Measurements from ENCODE around the gene AGAP3. TPM values are rescaled to one million over a fixed set of nuclear protein-coding genes. Genes with fewer than 3 reads are reported as not detected.
A peak's percentile ranks its signal among the peaks of the same experiment; 100 is the strongest.

Gene AGAP3
- total RNA-seq, 1 experiment from 2014 or later: 126 TPM

- Histone ChIP-seq H3K27ac (ENCODE audit: low read depth, low read length) (peak overlapping the region; percentile 17; the same call in 1 of the 2 replicates), H3K4me2 (ENCODE audit: low read length) (no peak overlapping the region; the same call in 1 of the 2 replicates), H2AFZ (ENCODE audit: low read depth, low read length, poor library complexity, severe bottlenecking) (no peak overlapping the region), H3K36me3 (ENCODE audit: control insufficient read depth in 1 of 2, insufficient read depth in 2 of 2, low read length in 2 of 2) (no peaks in the 10 kb centered on the region), H3K79me2 (ENCODE audit: insufficient read depth, low read length) (peaks cover 72% of the 10 kb centered on the region), H3K27me3 (ENCODE audit: insufficient read depth, low read length) (no peaks in the 10 kb centered on the region), H3K9me3 (ENCODE audit: control insufficient read depth in 1 of 2, insufficient read depth in 1 of 2, low read depth in 1 of 2, low read length in 2 of 2) (no peaks in the 10 kb centered on the region), H3K4me3 (replicated peaks in 1 of 2; ENCODE audit: low read depth in 1 of 2, low read length in 2 of 2) (no peak overlapping the region), H3K9me2 (ENCODE audit: insufficient read depth) (no peaks in the 10 kb centered on the region), H4K20me1 (ENCODE audit: insufficient read depth) (no peaks in the 10 kb centered on the region; the same call in 1 of the 2 replicates), H3K9ac (ENCODE audit: low read length) (no peak overlapping the region), H3K4me1 (ENCODE audit: control insufficient read depth in 1 of 2, insufficient read depth in 2 of 2, low read length in 2 of 2) (peaks cover 28 to 63% of the 10 kb centered on the region in 2 experiments)
- DNase-seq (ENCODE audit: low read depth, low spot score): no peak
- RAD21 ChIA-PET (ENCODE audit: low non-redundant PET in 1 of 2, low total read pairs in 2 of 2, uncharacterized antibody in 2 of 2, unreplicated experiment in 2 of 2): interaction anchor here (0.5 to 1.3 kb wide), 5 partner anchors 25 to 205 kb away, joined by 3 read pairs; partner anchors contain the start of gene AGAP3 (in 1 of the 2)
- no TSS peak for BruUV-seq (replicated peaks)
- TF ChIP-seq SRF (IDR thresholded peaks at IDR 0.05; ENCODE audit: low read depth) (no peak), RAD21 (IDR thresholded peaks at IDR 0.05; ENCODE audit: low read depth) (no peak), ZNF274 (IDR thresholded peaks at IDR 0.05; ENCODE audit: low read depth, low read length) (no peak), JUND (IDR thresholded peaks at IDR 0.05) (no peak), MAX (IDR thresholded peaks at IDR 0.05) (no peak), ATF3 (IDR thresholded peaks at IDR 0.05) (no peak), SIN3A (IDR thresholded peaks at IDR 0.05; ENCODE audit: low read depth) (no peak), POLR2AphosphoS5 (IDR thresholded peaks at IDR 0.05; ENCODE audit: low read depth, low read length) (0 out of 2 replicates have a peak, but pooled peaks have one; percentile 17)
- intact Hi-C loops (cut with micrococcal nuclease): loop anchor here (5.0 kb wide), 2 partner anchors 83 to 333 kb away; partner anchors contain the start of gene ABCB8
- CTCF ChIA-PET: interaction anchor here (0.9 to 4.5 kb wide), 15 partner anchors 14 to 212 kb away, joined by 3 to 25 read pairs (median 5); partner anchors contain the start of genes ABCB8, ATG9B, FASTK and GBX1
- ATAC-seq: no peak
- POLR2A ChIA-PET: interaction anchor here (0.6 to 1.3 kb wide), 2 partner anchors 16 to 331 kb away, joined by 3 to 4 read pairs; no protein-coding TSS in a partner anchor
Measured at GRCh38 chr7:151110236-151110940, 24.1 kb downstream of the AGAP3 start.
